Suppressor macrophage treated with lipopolysaccharide for 1 hour (primary cell): ENCODE measurements around the gene CLEC4G.

Experiments
- DNase-seq, 3 donors: peaks; one replicate each; pipeline ENCODE4 v3.0.0-alpha.2; 2020 to 2022

CLEC4G gene

DNA sequence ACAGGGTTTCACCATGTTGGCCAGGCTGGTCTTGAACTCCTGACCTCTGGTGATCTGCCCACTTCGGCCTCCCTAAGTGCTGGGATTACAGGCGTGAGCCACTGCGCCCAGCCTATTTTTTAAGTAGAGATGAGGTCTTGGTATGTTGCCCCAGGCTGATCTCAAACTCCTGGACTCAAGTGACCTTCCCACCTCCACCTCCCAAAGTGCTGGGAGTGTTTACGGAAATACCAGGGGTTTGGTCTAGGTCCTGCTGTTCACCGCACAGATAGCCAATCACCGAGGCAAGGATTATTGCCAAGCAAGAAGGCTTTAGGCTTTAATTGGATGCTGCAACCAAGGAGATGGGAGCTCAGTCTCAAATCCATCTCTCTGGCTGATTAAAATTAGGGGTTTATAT, 11.6 kb downstream of the CLEC4G start:
- no peak for DNase-seq

DNA sequence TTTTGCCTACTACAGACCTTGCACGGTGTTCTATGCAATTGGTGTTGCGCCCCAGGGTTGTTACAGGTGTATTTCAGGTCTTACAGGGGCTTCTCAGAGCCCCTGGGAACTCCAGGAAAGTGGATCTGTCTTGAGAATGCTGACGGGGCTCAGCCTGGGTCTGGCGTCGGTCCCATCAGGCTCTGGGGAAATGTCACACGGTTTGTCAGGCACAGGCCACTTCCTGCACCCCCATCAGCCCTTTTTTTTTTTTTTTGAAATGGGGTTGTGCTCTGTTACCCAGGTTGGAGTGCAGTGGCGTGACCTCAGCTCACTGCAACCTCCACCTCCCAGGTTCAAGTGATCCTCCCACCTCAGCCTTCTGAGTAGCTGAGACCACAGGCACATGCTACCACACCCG, 13.2 kb downstream of the CLEC4G start:
- DNase-seq: no peak

DNA sequence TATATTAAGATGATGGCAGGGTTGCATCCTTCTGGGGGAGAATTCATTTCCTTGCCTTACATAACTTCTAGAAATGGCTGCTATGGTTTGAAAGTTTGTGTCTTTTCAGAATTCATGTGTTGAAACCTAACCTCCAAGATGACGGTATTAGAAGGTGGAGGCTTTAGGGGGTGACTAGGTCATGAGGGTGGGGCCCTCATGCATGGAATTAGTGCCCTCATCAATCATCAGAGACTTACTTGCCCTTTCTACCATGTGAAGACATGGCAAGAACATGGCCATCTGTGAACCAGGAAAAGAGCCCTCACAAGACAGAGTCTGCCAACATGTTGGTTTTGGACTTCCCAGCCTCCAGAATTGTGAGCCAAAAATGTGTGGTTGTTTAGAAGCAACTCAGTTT, 15.1 kb downstream of the CLEC4G start:
- no peak for DNase-seq

DNA sequence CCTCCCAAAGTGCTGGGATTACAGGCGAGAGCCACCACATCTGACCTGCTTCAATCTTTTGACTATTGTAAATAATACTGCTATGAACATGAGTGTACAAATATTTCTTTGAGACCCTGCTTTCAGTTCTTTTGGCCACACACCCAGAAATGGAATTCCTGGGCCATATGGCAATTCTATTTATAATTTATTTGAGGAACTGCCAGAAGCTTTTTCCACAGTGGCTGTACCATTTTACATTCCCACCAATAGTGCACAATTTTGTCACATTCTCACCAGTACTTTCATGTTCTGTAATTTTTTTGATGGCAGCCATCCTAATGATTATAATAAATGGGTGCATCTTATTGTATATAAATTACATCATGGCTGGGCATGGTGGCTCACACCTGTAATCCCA, 16.2 kb downstream of the CLEC4G start:
- DNase-seq: no peak

DNA sequence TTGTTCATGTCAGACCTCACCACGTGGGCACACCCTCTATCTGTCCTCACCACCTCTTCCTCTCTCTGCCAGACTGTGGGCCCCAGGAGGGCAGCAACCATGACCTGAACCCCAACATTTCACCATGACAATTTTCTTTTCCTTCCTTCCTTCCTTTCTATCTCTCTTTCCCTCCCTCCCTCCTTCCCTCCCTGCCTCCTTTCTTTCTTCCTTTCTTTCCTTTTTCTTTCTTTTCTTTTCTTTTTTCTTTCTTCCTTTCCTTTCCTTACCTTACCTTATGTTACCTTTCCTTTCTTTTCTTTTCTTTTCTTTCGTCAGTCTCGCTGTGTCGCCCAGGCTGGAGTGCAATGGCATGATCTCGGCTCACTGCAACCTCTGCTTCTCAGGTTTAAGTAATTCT, 21.3 kb downstream of the CLEC4G start:
- no peak for DNase-seq

DNA sequence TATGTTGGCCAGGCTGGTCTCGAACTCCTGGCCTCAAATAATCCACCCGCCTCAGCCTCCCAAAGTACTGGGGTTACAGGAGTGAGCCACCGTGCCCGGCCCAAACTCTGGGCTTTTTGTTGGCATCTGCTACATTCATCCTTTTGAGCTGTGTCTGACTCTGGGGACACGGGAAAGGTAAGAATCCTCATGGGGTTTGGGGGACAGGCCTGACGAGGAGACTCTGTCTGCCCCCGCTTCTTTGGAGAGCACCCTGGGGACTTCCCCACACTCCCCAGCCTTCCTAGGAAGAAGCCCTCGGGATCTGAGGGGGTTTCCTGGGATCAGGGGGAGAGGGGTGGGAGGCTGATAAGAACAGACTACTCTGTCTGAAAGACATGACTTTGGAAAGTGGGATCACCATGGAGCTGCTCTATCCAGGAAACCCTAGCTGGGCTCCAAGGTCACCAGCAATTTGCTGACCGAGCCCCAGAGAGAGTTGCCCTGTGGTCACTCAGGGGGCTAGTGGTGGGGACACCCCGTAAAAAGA, 21.9 kb downstream of the CLEC4G start:
- no peak for DNase-seq

DNA sequence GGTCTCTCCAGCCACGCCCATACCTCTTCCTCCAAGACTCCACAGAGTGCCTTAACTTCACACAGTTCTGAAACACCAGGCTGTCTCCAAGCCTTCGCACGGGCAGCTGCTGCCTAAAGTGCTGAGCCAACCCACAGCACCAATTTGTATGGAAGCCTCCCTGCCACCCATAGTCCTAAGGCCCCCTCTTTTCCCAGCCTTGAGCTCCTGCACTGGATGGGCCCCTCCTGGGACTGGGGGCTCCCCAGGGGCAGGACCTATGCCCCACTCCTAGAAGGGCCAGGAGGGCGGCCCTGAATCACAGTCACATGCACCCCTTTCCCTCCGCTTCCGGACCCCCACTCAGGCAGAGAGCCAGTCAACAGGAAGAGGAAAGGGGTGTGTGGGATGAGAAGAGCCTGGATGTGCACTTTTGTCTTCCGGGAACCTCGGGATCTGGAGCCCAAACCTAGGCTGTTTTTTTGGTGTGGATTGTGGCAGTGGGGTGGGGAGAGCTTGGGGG, 24.9 kb downstream of the CLEC4G start:
- peak in 2 of 3 donors; percentile 34 to 48 for DNase-seq

DNA sequence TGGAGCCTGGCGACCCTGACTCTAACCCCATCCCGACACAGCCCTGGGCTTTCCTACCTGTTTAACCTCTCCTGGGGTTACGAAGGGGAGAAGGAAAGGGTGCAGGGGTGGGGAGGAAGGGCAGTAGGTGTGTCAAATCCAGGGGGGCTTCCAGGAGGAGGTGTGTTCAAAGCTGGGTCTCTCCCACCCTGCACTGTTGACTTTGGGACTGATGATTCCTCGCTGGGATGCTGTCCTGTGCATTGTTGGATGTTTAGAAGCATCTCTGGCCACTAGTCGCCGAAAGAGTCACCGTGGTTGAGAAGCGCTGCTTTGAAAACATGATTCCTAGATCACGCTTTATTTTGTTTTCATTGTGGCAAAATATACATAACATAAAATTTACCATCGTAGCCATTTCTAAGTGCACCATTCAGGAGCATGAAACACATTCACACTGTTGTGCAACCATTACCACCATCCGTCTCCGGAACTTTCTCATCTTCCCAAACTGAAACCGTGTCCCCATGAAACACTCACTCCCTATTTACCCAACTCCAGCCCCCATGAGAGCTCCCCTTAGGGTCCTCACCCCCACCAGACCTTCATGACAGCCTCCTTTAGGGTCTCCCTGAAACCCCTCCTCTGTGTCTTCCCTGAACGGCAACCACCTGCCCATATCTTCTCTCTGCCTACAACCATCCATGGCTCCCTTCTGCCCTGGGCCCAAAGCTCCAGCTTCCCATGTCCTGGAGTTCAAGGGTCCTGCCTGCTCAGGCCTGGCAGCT, 25.5 kb downstream of the CLEC4G start:
- DNase-seq: peak; percentile 54 to 73 (median 72)

DNA sequence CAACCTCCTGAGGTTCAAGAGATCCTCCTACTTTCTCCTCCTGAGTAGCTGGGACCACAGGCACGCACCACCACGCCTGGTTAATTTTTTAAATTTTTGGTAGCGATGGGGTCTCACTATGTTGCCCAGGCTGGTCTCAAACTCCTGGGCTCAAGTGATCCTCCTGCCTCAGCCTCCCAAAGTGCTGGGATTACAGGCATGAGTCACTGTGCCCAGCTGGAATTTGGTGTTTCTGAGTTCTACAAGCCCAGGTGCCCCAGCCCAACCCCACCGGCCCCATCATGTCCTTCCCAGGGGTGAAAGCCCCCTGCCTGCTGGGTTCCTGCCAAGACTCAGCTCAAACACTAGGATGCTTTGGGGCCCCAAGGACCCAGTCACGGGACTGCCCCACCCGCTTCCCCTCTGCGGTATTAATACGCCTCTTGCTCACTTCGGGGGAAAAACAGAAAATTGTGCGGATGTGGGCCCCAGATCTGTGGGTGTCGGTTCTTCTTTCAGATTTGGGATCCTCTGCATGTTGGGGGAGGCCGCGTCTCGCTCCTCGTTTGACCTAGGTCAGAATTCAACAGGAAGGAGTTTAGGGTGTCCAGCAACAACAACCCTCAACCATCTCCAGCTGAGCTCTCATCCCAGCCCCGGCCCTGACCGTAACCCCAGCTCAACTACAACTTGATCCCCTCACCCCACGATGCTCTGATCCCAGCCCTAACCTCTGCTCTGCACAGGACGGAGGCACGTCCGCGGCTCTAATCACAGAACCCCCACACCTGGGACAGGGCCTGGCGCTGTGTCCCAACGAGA, 26.3 kb downstream of the CLEC4G start:
- DNase-seq: peak; percentile 94 to 96 (median 96)

DNA sequence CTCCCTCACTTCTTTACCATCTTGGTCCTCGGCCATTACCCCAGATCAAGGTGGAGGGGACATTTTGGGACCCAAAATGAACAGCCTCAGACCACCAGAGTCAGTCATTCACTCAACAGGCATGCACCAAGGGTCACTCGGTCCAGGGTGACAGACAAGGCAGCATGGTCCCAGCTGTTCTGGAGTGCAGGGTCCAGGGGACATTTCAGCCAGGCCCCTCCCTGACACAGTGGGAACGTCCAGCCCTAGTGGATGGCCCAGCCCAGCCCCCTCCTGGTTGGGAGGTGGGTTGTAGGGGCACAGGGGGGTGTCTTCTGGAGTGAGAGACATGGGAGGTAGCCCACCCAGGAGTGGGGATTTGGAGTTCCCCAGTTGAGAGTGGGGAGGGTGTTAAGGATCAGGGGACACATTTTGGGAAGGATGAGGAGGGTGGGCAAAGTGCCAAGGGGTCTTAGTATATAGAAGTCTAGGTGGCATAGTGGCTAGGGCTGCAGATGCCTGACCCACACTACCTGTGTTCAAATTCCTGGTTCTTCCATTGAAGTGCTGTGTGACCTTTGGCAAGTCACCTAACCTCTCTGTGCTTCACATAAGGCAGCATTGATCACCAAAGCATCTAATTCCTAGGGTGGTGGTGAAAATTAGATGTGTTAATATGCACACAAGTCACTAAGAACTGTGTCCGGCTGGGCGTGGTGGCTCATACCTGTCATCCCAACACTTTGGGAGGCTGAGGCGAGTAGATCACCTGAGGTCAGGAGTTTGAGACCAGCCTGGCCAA, 27.4 kb downstream of the CLEC4G start:
- no peak for DNase-seq

DNA sequence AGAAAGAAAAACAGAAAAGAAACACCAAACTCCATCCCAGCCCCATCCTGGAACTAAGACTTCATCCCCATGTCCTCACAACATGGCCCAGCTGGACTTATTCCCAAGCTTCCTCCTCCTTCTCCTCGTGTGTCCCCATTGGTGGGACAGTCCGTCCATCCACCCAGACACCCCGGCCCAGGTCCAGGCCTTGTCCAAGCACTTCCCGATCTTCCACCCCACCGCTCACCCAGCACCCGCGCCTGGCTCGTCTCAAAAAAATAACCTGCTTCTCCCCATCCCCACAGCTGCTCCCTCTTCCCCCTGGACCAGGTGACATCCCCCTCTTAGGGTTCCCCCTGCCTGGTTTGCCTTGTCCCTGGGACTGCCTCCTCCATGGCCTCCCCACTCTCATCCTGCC, 28.6 kb downstream of the CLEC4G start:
- no peak for DNase-seq

DNA sequence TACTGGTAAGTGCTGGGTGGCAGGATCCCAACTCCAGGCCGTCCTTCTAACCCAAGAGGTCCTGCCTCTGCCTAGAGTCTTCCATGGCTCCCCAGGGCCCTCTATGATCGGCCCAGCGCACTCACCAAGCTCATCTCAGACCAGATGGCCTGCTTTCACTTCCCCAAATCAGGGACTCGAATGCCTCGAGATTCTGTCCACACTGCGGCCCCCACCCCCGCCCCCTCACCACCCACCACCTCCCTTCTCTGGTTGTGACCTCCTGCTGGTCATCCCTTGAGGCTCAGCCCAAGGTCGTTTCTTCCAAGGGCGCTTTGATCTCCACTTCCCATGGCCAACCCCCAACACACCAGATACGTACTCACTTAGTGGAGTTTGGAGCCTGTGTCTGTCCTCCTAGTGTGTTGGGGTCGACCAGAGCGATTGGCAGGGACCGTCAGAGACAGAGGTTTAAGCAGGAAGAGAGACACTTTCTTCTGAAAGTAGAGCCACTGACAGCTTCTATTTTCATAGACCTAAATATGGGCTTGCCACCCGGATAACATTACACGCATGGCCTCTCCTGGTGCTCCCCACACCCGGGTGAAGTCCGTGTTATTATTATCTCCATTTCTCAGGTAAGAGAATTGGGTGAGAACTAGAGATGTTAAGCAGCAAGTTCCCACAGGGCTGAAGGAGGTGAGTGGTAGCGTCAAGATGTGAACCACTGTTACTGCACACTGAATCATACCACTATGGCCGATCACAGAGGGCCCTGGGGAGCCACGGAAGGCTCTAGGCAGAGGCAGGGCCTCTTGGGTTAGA, 30.1 kb downstream of the CLEC4G start, which contains the start of gene FCER2:
Gene FCER2 (minus strand): TSS at position 478 of the 804 bp plus-strand sequence. CDS start 2,371 bp downstream, outside the sequence.
- peak; percentile 70 to 76 (median 73) for DNase-seq

DNA sequence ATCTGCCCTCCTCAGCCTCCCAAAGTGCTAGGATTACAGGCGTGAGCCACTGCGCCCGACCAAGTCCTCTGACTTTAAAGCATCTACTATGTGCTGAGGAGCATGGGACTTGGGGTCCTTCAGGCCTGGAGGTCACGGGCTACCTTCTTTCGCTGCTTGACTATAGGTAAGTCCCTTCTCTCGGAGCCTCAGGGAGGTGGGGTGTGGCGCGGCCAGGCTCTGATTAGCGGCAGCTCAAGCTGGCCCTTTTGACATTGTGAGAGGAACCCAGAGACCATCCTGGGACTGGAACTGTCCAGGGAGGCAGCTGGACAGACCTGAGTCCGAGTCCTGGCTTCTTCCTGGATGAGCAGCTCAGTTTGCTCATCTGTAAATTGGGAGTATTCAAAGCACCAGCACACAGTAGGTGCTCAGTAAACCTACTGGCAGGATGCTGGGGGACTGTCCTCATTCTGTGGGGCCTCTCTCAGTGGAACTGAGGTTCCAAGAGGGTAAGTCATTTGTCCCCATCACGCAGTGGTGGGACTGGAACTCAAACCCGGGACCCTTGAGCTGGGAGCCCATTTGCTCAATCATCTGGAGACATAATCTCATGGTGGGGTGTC, 30.8 kb downstream of the CLEC4G start:
- no peak for DNase-seq

DNA sequence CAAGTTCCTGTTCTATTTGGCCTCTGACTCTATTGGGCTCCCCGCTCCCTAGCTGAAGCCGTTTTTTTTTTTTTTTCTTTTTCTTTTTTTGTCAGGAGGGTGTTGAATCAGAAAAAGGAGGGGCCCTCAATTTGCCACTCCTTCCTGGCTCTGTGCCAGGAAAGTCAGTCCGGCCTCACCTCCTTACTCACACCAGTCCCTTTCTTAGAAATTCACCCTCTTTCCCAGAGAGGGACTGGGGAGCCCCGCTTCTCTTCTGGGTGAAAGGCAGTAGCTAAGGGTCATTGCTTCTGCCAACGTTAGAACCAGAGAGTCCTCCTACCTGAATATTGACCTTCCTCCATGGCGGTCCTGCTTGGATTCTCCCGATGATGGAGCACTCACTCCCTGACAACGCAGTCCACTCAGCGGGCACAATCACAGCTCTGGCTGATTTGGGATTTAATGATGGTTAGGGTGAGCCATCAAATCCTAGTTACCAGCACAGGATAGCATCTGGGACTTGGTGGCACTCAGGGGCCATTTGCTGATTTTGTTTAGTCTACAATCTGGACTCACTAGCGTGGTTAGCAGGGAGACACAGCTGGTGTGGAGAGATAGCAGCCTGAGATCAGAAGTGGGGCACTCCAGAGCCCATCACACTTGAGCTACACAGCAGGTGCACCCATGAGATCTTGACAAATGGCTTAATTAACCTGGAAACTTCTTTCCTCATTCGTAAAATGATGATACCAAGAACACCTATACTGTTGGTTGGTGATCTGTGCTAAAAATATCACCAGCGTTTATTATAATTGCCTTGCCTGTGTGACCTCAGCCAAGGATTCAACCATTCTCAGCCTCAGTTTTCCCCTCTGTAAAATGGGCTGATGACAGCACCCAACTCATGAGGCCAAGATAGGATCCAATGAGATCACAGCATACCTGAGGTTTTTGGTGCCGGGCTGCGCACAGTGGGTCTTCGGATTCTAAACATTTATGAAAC, 32.2 kb downstream of the CLEC4G start:
- peak; percentile 76 to 81 (median 81) for DNase-seq

DNA sequence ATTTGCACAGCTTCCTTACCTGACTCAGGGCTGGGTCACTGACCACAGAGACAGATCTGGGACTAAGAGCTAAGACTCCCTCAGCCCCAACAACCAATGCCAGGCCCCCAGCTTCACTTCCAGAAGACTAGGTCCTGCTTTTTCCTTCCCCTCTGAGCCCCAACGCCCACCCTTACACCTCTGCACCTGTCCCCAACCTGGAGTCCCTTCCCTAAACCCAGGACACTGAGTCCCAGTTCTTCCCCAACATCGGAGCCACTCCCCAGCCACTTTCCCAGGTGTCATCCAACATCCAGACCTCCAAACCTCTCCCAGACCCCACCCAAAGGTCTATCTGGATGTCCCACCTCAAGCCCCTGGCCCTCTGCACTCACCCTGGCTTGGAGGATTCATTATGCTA, 32.9 kb downstream of the CLEC4G start:
- no peak for DNase-seq

DNA sequence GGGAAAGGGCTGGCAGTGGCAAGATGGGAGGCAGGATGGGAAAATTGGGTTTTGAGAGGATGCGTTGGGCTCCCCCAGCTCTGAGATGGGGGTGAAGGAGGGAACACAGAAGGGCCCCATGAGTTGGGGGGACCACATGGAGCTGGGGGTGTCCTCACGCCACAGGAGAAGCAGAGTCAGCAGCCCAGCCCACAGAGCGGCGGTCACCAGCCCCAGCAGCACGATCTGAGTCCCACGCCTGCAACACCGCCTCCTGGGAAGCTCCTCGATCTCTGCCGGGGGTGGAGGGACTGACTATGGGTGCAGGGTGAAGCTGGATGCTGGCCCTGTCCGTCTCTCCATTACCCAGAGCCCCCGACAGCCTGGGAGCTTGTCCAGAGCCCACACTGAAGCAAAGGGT, 33.3 kb downstream of the CLEC4G start:
- peak in 2 of 3 donors; percentile 39 to 46 for DNase-seq

DNA sequence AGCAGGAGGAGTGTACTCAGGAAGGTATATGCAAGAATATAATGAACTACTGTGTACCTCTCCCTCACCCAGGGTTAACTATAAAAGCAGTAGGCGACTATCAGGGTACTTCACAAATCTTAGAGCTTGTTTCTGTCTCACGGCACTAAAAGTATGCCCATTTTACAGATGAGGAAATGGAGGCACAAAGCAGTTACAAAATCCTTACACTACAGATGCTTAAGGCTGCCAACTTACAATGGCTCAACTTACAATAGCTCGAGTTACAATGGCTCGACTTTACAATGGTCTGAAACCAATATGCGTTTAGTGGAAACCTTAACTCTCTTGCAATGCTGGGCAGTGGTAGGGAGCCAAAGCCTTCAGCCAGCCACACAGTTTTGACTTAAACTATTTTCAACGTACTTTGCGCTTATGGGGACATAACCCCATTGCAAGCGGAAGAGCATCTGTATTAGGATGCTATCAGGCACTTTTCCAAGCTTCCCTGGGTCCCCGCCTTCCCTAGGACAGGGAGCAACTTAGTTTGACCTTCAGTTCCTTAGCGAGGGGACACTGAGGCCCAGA, 34.1 kb downstream of the CLEC4G start:
- DNase-seq: no peak

DNA sequence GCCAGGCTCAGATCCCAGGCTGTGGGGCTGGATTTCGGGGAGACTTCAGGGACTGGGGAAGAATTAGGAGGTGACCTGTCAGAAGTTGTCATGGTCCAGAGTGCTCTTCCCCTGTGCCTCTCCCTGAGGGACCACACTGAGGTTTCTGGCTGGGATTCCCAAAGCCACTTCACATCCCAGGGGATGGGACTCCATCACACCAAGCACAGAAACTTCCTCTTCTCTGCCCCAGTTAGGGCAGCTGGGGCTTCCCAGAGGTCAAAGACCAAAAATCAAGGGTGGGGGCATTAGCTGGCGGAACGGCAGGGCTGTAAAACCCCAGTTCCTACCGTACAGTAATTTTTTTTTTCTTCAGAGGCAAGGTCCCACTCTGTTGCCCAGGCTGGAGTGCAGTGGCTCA, 37.4 kb downstream of the CLEC4G start:
- DNase-seq: peak; percentile 46 to 66 (median 63)

DNA sequence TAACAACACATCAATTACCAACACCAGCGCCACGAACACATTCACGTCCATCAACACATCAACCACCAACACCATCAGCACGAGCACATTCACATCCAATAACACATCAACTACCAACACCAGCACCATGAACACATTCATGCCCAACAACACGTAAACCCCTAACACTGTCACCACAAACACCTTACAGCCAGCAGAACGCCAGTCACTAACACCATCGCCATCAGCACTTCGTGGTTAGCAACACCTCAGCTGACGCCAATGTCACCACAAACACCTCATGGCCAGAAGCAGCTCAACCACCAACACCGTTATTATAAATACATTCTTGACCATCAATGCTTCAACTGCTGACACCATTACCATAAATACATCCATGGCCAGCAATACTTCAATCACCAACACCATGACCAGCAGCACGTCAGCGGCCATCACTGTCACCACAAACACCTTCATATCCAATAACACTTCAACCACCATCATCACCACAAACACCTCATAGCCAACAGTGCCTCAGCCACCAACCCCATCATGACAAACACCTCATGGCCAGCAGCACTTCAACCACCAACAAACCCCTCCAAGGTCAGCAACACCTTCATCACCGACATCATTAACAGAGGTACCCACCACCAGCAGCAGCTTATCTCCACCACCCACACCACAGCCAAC, 39.4 kb downstream of the CLEC4G start:
- no peak for DNase-seq
